Retinal pigment epithelial cell (primary cell): ENCODE data around the gene UQCC5.

Source experiments
- DNase-seq: peaks from one replicate; pipeline ENCODE4 v3.0.0-alpha.2; 2010; ENCODE audit warnings: low read depth
- H3K4me3 ChIP-seq: 2 replicates; pipeline ENCODE4 v1.5.1; 2011; ENCODE audit warnings: mild to moderate bottlenecking, low read length, control low read depth, moderate library complexity
- TF ChIP-seq, protein P1 (sequence below): conservative IDR thresholded peaks from 2 replicates; pipeline ENCODE4 v1.5.1; 2011; ENCODE audit warnings: low read depth, low read length, control low read depth, inconsistent platforms

Gene UQCC5

DNA sequence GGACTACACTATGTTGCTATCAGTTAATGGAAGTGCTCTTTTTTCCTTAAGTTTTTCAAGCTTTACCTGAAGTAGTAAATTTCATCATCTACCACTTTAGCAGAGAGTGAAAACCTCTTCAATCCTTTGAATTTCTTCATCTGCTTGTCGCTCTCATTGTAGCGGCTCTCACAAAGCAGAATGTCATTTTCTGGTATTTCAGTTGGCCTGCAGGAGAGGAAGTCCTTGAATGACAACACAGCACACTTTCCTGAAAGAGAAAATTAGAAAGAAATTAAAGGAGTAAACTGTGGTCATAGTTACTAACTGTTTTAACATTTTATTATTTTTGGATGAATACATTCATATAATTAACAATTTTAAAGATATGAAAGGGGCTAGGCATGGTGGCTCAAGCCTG, 27.6 kb downstream of the UQCC5 start:
- TF ChIP-seq, protein P1, sequence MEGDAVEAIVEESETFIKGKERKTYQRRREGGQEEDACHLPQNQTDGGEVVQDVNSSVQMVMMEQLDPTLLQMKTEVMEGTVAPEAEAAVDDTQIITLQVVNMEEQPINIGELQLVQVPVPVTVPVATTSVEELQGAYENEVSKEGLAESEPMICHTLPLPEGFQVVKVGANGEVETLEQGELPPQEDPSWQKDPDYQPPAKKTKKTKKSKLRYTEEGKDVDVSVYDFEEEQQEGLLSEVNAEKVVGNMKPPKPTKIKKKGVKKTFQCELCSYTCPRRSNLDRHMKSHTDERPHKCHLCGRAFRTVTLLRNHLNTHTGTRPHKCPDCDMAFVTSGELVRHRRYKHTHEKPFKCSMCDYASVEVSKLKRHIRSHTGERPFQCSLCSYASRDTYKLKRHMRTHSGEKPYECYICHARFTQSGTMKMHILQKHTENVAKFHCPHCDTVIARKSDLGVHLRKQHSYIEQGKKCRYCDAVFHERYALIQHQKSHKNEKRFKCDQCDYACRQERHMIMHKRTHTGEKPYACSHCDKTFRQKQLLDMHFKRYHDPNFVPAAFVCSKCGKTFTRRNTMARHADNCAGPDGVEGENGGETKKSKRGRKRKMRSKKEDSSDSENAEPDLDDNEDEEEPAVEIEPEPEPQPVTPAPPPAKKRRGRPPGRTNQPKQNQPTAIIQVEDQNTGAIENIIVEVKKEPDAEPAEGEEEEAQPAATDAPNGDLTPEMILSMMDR, result no peak
- no peak for DNase-seq
- H3K4me3 ChIP-seq, result no peak overlapping the region

DNA sequence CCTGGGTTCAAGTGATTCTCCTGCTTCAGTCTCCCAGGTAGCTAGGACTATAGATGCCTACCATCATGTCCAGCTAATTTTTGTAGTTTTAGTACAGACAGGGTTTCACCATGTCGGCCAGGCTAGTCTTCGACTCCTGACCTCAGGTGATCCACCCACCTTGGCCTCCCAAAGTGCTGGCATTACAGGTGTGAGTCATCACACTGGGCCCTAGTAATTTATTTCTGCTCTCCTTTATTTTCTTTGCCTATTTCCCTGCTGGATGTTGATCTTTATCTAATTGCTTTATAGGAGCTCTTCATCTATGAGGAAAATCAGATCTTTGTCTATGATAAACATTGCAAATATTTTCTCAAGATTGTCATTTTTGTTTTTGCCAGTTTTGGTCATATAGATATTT, 31.7 kb downstream of the UQCC5 start:
- no peak overlapping the region for H3K4me3 ChIP-seq
- TF ChIP-seq, protein P1, result no peak
- DNase-seq, result no peak

DNA sequence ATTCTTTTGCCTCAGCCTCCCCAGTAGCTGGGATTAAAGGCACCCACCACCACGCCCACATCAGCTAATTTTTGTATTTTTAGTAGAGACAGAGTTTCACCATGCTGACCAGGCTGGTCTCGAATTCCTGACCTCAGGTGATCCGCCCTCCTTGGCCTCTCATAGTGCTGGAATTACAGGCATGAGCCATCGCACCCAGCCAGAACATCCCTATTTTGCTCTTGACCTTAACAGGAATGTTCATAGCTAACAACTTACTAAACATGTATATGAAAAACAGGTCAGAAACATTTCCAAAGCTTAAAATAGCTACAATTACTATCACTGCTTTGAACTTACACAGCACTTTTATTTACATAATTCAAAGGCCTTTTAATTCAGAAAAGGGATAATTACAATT, 33.7 kb downstream of the UQCC5 start:
- H3K4me3 ChIP-seq, result no peak overlapping the region
- DNase-seq, result no peak
- TF ChIP-seq, protein P1, result no peak

DNA sequence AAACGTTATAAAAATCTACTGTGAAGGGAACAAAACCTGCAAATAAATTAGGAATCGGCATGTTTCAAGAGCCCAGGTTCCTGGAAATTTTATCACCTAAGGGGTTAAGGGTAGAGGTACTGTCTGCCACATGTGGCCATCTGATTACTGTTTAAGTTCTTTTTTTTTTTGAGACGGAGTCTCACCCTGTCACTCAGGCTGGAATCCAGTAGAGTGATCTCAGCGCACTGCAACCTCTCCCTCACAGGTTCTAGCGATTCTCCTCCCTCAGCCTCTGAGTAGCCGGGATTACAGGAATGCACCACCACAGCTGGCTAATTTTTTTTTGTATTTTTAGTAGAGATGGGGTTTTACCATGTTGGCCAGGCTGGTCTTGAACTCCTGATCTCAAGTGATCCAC, 35.8 kb downstream of the UQCC5 start:
- TF ChIP-seq, protein P1, result no peak
- H3K4me3 ChIP-seq, result no peak overlapping the region
- no peak for DNase-seq

DNA sequence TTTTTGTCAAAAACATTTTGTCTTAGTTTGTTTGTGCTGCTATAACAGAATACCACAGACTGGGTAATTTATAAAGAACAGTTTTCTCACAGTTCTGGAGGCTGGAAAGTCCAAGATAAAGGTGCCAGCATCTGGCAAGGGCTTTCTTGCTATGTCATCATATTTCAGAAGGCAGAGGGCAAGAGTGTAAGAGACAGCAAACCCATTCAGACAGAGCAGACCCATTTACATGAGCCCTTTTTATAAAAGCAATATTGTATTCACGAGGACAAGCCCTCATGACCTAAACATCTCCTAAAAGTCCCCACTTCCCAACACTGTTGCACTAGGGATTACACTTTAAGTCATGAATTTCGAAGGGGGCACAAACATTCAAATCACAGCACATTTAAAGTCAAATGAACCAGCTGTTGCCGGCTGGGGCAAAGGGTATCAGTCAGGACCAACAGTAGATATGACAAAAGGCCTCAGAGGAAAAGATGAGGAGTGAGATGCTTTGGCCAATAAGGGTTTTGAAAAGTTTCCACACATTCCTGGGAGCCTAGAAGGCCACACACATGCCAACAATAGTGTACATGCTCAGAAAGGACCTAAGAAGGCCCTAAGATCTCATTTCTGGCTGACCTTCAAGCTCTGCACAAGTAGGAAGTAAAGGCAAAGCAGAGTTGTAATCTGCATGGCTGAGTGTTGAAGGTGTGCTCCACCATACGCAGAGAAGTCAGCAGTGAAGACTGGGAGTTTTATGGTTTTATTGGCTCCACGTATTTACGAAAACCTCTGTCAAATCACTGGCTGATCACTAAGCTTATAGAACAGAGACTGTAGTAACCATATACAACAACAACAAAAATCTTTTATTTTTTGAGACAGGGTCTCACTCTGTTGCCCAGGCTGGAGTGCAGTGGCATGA, 37.9 kb downstream of the UQCC5 start:
- DNase-seq, result no peak
- no peak overlapping the region for H3K4me3 ChIP-seq
- TF ChIP-seq, protein P1, result no peak
